OCI-LY1 (cell line): ENCODE data around the gene IL3.

ENCODE experiments used
- CTCF ChIP-seq: fragments of 200-600 bp; sonication (generic), shearing (Covaris generic); IDR thresholded peaks from 2 replicates; pipeline ENCODE4 v1.5.1; 2017; ENCODE audit warnings: mild to moderate bottlenecking, antibody characterized with exemption, low read length, moderate library complexity, mixed read lengths
- EZH2 ChIP-seq: fragments of 200-600 bp; sonication (generic), shearing (Covaris generic); IDR thresholded peaks from 2 replicates; pipeline ENCODE4 v1.8.0; 2017; ENCODE audit warnings: borderline replicate concordance, mixed run types, mild to moderate bottlenecking, antibody characterized with exemption, low read length, moderate library complexity, mixed read lengths

GRCh38 chr5:132076983-132077382 lies 16.5 kb downstream of the IL3 start:
- TF ChIP-seq CTCF (no peak), EZH2 (no peak)
